T47D (cell line): ENCODE results near the gene ZBTB14.

ENCODE experiments used
- DNase-seq, 2 experiments: peaks; one replicate each; pipeline versions ENCODE4 v3.0.0 to v3.0.0-alpha.2; 2011 to 2012; ENCODE audit warnings: low read depth in 1 of 2, low spot score in 1 of 2
- JUND ChIP-seq: IDR thresholded peaks from 2 replicates; pipeline ENCODE4 v1.6.1; 2012; ENCODE audit warnings: low read depth
- in situ Hi-C: cut with HindIII; loops from 2 replicates; pipeline ENCODE4 v1.10.0; 2016; ENCODE audit warnings: low sequenced_read_pairs, low pct_unique_long_range_greater_than_20kb

The ZBTB14 gene

GRCh38 chr18:5284808-5285207, 10.7 kb downstream of the ZBTB14 start:
- TF ChIP-seq JUND, result no peak
- in situ Hi-C loops, result no loop called here
- no peak for DNase-seq

GRCh38 chr18:5282770-5283169, 12.8 kb downstream of the ZBTB14 start:
- no peak for DNase-seq
- TF ChIP-seq JUND, result no peak
- in situ Hi-C loops, result no loop called here

GRCh38 chr18:5276947-5277346, 18.6 kb downstream of the ZBTB14 start:
- TF ChIP-seq JUND, result no peak
- in situ Hi-C loops, result no loop called here
- DNase-seq, result no peak

DNA sequence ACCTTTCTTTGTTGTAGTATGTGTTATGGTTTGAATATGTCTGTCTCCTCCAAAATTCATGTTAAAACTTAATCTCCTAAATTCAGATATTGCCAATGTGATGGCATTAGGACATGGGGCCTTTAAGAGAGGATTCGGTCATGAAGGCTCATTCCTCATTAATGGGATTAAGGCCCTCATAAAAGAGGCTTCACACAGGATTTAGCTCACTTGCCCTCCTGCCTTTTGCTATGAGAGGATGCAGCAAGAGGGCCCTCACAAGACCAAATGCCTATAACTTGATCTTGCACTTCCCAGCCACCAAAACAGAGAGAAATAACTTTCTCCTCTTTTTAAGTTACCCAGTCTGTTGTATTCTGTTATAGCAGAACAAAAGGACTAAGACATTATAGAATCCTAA, 19.7 kb downstream of the ZBTB14 start:
- TF ChIP-seq JUND, result no peak
- no peak for DNase-seq
- in situ Hi-C loops, result no loop called here

- no peak for TF ChIP-seq JUND
- in situ Hi-C loops, result no loop called here
- no peak for DNase-seq
These were observed 26.7 kb downstream of the ZBTB14 start for GRCh38 chr18:5268874-5269273.

- no peak for TF ChIP-seq JUND
- in situ Hi-C loops, result no loop called here
These were observed 28.8 kb downstream of the ZBTB14 start for GRCh38 chr18:5266721-5267120.

DNA sequence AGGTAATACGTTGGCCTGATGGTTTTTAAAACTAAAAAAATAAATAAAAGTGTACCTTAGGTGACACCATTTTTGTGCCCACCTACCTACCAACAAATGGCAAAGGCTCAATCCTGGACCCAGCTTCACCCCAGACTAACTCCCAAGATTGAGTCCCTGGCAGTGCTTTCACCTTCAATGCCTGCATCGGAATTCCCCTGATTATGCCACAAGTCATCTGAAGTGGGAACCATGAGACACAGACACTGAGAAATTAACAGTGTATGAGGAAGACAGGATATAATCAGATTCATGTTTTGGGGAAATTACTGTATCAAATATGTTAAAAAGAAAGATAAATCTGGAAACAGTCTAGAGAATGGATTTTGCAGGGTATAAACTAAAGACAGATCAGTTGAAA, 41.6 kb downstream of the ZBTB14 start:
- TF ChIP-seq JUND, result no peak
- in situ Hi-C loops, result no loop called here
- no peak for DNase-seq

More at GRCh38 chr18:5266721-5267120, 28.8 kb downstream of the ZBTB14 start:
- no peak for DNase-seq

GRCh38 chr18:5251117-5251516, 44.4 kb downstream of the ZBTB14 start:
- no peak for TF ChIP-seq JUND
- DNase-seq, result no peak
- in situ Hi-C loops, result no loop called here

DNA sequence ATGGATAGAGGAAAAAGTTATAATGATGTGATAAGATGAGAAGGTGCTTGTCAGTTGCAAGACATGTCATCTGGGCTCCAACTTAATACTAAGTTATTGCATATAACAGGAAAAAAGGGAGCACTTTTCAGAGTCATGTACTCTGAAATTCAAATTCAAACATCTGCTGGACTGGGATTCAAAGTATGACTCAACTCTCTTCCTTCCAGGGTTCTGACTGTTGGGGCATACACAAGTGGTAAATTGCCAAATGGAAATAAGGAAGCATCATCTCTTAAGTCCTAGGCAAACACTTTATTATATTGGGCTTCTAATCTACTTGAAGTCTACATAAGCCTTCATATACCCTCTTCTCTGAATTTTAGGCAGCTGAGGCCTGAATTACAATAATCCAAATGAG, 44.9 kb downstream of the ZBTB14 start:
- no peak for TF ChIP-seq JUND
- DNase-seq, result no peak
- in situ Hi-C loops, result no loop called here

DNA sequence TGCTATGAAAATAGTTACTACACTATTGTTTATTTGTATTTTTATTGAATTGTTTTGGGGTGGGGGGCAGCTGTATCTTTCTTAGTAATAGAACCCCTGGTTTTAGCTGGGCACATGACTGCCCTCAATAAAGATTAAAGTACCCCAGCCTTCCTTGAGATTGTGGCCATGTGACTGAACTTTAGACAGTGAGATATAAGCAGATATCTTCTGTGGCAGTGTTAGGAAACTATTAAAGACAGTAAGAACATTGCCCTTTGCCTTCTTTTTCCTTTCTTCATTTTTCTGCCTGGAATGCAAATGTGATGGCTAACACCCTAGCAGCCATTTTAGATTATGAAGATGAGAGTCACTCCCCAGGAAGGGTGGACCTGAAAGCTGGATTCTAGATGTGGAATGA, 50.6 kb downstream of the ZBTB14 start:
- in situ Hi-C loops, result no loop called here
- no peak for DNase-seq
- no peak for TF ChIP-seq JUND

DNA sequence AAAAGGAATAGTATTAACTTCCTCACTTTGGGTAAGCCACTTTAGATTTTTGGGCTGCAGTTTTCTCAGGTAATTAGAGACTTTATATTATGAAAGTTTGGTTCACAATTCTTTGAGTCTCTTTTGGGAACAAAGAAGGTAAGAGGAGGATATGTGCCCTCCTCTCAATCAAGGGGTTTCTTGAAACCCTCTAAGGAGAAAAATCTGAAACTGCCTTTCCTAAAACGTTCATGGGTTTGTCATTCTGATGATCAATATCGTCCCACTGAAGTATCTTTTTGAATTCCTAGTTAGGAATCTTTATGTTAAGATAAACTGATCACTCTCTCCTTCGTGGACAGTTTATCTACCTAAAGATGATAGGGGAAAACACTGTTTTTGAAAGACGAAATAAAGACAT, 56.1 kb downstream of the ZBTB14 start:
- in situ Hi-C loops, result no loop called here
- no peak for TF ChIP-seq JUND

More for the DNA sequence above, 56.1 kb downstream of the ZBTB14 start:
- DNase-seq, result no peak
